ENCODE data around the gene RDX. TPM values are rescaled to one million over a fixed set of nuclear protein-coding genes. Genes with fewer than 3 reads are reported as not detected.

RDX gene
- total RNA-seq, 1 donor from 2014 or later = 132 TPM

GRCh38 chr11:110289472-110289871 is 6.9 kb downstream of the RDX start:
- Histone ChIP-seq H3K4me1 (ENCODE audit: insufficient read depth, low read length) (peaks cover 5% of the 10 kb centered on the region), H3K9ac (ENCODE audit: low read length) (no peak overlapping the region), H3K27ac (ENCODE audit: low read depth, low read length) (no peak overlapping the region), H3K27me3 (ENCODE audit: insufficient read depth, low read length) (no peaks in the 10 kb centered on the region), H3K4me3 (ENCODE audit: insufficient read depth, low read depth, low read length) (no peak overlapping the region), H3K9me3 (ENCODE audit: insufficient read depth, low read depth, low read length) (no peaks in the 10 kb centered on the region), H3K79me2 (ENCODE audit: insufficient read depth, low read length) (peaks cover 99% of the 10 kb centered on the region), H3K4me2 (ENCODE audit: low read length) (no peak overlapping the region), H2AFZ (ENCODE audit: low read depth, low read length) (no peak overlapping the region), H3K36me3 (ENCODE audit: insufficient read depth, low read length) (no peaks in the 10 kb centered on the region), H4K20me1 (ENCODE audit: insufficient read depth, low read length) (peaks cover 84% of the 10 kb centered on the region)
- TF ChIP-seq EZH2 (IDR thresholded peaks at IDR 0.05; ENCODE audit: insufficient read depth, low read length) (no peak), CTCF (IDR thresholded peaks at IDR 0.05; ENCODE audit: insufficient read depth, low read depth, low read length) (no peak)
- no peaks in the 10 kb centered on the region for H3K9me3 Mint-ChIP-seq (ENCODE audit: unreplicated experiment)
- H3K27me3 Mint-ChIP-seq (ENCODE audit: low read depth, unreplicated experiment) = no peaks in the 10 kb centered on the region
- no peak overlapping the region for H3K27ac Mint-ChIP-seq (ENCODE audit: unreplicated experiment)
- peaks cover 22% of the 10 kb centered on the region for H3K4me1 Mint-ChIP-seq (ENCODE audit: low read depth, unreplicated experiment)
- H3K36me3 Mint-ChIP-seq (ENCODE audit: low read depth, unreplicated experiment) = no peaks in the 10 kb centered on the region
- DNase-seq (ENCODE audit: low read depth) (peak; percentile 36), FAIRE-seq (no peak)
- H3K4me3 Mint-ChIP-seq (ENCODE audit: unreplicated experiment) = no peak overlapping the region

DNA sequence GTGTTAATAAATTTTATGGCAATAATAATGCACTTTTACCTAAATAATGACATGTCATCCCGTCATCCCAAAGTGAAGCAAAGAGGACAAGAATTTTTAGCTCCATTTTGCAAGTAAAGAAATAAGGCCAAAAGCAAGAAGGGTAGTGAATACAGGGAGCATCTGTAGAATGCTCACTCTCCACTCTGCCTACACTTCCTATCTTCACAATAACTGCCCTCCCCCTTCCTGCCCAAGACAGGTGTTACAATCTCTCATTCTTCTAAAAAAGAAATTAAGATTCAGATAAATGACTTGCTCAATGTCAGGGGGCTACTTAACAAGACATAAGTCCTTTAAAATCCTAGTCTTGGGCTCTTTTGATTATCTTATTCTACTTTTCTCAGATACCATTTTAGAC is 8.9 kb downstream of the RDX start:
- Mint-ChIP-seq H3K27ac (ENCODE audit: unreplicated experiment) (no peak overlapping the region), H3K4me3 (ENCODE audit: unreplicated experiment) (no peak overlapping the region), H3K9me3 (ENCODE audit: unreplicated experiment) (no peaks in the 10 kb centered on the region), H3K4me1 (ENCODE audit: low read depth, unreplicated experiment) (peaks cover 8% of the 10 kb centered on the region), H3K36me3 (ENCODE audit: low read depth, unreplicated experiment) (no peaks in the 10 kb centered on the region), H3K27me3 (ENCODE audit: low read depth, unreplicated experiment) (no peaks in the 10 kb centered on the region)
- Histone ChIP-seq H3K79me2 (ENCODE audit: insufficient read depth, low read length) (peaks cover 97% of the 10 kb centered on the region), H3K36me3 (ENCODE audit: insufficient read depth, low read length) (no peaks in the 10 kb centered on the region), H3K27ac (ENCODE audit: low read depth, low read length) (no peak overlapping the region), H3K4me1 (ENCODE audit: insufficient read depth, low read length) (no peaks in the 10 kb centered on the region), H3K27me3 (ENCODE audit: insufficient read depth, low read length) (no peaks in the 10 kb centered on the region), H4K20me1 (ENCODE audit: insufficient read depth, low read length) (peaks cover 78% of the 10 kb centered on the region), H2AFZ (ENCODE audit: low read depth, low read length) (no peak overlapping the region), H3K4me3 (ENCODE audit: insufficient read depth, low read depth, low read length) (no peak overlapping the region), H3K9ac (ENCODE audit: low read length) (no peak overlapping the region), H3K4me2 (ENCODE audit: low read length) (no peak overlapping the region), H3K9me3 (ENCODE audit: insufficient read depth, low read depth, low read length) (no peaks in the 10 kb centered on the region)
- no peak for DNase-seq (ENCODE audit: low read depth)
- FAIRE-seq = no peak
- TF ChIP-seq CTCF (IDR thresholded peaks at IDR 0.05; ENCODE audit: insufficient read depth, low read depth, low read length) (no peak), EZH2 (IDR thresholded peaks at IDR 0.05; ENCODE audit: insufficient read depth, low read length) (no peak)

- H3K4me2 ChIP-seq (ENCODE audit: low read length) = no peak overlapping the region
- Mint-ChIP-seq H3K36me3 (ENCODE audit: low read depth, unreplicated experiment) (no peaks in the 10 kb centered on the region), H3K27ac (ENCODE audit: unreplicated experiment) (no peak overlapping the region), H3K27me3 (ENCODE audit: low read depth, unreplicated experiment) (no peaks in the 10 kb centered on the region), H3K4me3 (ENCODE audit: unreplicated experiment) (no peak overlapping the region), H3K9me3 (ENCODE audit: unreplicated experiment) (no peaks in the 10 kb centered on the region), H3K4me1 (ENCODE audit: low read depth, unreplicated experiment) (peaks cover 11% of the 10 kb centered on the region)
- no peak overlapping the region for H3K4me3 ChIP-seq (ENCODE audit: insufficient read depth, low read depth, low read length)
- peaks cover 79% of the 10 kb centered on the region for H4K20me1 ChIP-seq (ENCODE audit: insufficient read depth, low read length)
- no peak overlapping the region for H3K9ac ChIP-seq (ENCODE audit: low read length)
- peaks cover 97% of the 10 kb centered on the region for H3K79me2 ChIP-seq (ENCODE audit: insufficient read depth, low read length)
- DNase-seq (ENCODE audit: low read depth) (peak; percentile 23), FAIRE-seq (no peak)
- H3K4me1 ChIP-seq (ENCODE audit: insufficient read depth, low read length) = no peaks in the 10 kb centered on the region
- no peak overlapping the region for H3K27ac ChIP-seq (ENCODE audit: low read depth, low read length)
- H2AFZ ChIP-seq (ENCODE audit: low read depth, low read length) = no peak overlapping the region
- no peaks in the 10 kb centered on the region for H3K9me3 ChIP-seq (ENCODE audit: insufficient read depth, low read depth, low read length)
- TF ChIP-seq EZH2 (IDR thresholded peaks at IDR 0.05; ENCODE audit: insufficient read depth, low read length) (no peak), CTCF (IDR thresholded peaks at IDR 0.05; ENCODE audit: insufficient read depth, low read depth, low read length) (no peak)
- H3K27me3 ChIP-seq (ENCODE audit: insufficient read depth, low read length) = no peaks in the 10 kb centered on the region
- no peaks in the 10 kb centered on the region for H3K36me3 ChIP-seq (ENCODE audit: insufficient read depth, low read length)
These were observed 9.9 kb downstream of the RDX start for GRCh38 chr11:110286298-110287040.

Measured in astrocyte (in vitro differentiated cells and primary cell).